Stimulated activated CD4-positive, alpha-beta T cell treated with anti-CD3 and anti-CD28 coated beads, Interleukin-2, amount 100 ng/mL, for 48 hours (primary cell): ENCODE results near the gene DDX39A.
A peak's percentile ranks its signal among the peaks of the same experiment; 100 is the strongest.
"Not testable (repeated sequence)": the region's sequence is repeated elsewhere in the genome, so short reads cannot be mapped to it uniquely, and the experiment has no call there.

Experiments
- DNase-seq, 2 donors: peaks; one replicate each; pipeline ENCODE4 v3.0.0-alpha.2; 2020

Gene DDX39A

DNA sequence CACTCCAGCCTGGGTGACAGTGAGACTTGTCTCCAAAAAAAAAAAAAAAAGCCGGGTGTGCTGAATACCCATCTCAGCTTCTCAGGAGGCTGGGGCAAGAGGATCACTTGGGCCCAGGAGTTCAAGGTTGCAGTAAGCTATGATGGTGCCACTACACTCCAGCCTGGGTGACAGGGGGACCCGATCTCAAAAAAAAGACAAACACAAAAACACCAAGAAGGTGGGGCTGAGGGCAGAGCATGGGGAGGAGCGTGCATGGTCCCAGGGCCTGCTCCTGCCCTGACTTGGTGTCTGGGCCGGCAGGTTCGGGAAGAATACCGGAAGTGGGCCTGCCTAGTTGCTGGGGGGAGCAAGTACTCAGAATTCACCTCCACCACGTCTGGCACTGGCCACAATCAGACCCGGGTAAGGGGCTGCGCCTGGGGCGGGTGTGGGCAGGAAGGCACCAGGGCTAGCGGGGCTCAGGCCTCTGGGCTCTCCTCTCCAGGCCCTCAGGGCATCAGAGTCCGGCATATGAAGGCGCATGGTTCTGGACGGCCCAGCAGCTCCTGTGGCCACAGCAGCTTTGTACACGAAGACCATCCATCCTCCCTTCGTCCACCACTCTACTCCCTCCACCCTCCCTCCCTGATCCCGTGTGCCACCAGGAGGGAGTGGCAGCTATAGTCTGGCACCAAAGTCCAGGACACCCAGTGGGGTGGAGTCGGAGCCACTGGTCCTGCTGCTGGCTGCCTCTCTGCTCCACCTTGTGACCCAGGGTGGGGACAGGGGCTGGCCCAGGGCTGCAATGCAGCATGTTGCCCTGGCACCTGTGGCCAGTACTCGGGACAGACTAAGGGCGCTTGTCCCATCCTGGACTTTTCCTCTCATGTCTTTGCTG is 11.3 kb downstream of the DDX39A start:
- no peak for DNase-seq

DNA sequence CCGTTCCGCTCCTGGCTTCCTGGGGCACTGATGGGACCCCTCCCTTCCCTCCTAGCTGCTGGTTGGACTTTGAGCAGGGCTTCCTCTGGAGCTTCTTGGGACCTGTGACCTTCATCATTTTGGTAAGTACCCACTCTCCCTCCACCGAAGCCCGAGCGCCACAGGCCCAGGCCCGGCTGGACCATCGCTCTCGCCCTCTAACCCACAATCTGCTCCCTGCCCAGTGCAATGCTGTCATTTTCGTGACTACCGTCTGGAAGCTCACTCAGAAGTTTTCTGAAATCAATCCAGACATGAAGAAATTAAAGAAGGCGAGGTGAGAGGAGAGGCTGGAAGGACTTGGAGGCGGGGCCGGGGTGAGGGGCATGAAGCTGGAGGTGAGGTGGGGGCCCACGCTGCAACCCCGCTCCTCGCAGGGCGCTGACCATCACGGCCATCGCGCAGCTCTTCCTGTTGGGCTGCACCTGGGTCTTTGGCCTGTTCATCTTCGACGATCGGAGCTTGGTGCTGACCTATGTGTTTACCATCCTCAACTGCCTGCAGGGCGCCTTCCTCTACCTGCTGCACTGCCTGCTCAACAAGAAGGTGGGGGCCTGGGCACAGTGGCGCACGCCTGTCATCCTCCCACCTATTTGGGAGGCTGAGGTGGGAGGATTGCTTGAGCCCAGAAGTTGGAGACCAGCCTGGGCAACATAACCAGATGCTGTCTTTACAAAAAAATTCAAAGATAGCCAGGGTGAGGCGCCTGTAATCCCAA is 12.3 kb downstream of the DDX39A start:
- no peak for DNase-seq

DNA sequence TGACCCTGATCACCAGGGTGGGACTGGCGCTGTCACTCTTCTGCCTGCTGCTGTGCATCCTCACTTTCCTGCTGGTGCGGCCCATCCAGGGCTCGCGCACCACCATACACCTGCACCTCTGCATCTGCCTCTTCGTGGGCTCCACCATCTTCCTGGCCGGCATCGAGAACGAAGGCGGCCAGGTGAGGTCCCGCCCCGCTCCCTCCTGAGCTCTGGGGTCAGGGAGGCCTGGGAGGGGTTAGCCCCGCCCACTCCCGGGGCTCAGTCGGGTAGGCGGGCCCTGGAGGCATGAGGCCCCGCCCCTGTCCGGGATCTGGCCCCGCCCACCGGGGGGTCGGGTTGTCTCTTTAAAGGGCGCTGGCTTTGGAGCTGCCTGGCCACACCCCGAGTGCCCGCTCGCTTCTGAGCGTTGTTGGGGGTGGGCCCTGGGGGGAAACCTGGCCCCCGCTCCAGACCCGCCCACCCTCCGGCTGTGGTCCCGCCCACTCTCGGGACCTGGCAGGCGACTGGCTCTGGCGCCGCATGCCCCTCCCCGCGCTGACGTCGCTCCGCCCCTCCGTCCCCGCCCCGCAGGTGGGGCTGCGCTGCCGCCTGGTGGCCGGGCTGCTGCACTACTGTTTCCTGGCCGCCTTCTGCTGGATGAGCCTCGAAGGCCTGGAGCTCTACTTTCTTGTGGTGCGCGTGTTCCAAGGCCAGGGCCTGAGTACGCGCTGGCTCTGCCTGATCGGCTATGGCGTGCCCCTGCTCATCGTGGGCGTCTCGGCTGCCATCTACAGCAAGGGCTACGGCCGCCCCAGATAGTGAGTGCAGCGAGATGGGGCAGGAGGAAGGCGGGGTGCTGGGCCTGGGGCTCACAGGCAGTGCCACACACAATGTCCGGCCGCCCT is 13.1 kb downstream of the DDX39A start:
- DNase-seq: peak; percentile 91 to 96

DNA sequence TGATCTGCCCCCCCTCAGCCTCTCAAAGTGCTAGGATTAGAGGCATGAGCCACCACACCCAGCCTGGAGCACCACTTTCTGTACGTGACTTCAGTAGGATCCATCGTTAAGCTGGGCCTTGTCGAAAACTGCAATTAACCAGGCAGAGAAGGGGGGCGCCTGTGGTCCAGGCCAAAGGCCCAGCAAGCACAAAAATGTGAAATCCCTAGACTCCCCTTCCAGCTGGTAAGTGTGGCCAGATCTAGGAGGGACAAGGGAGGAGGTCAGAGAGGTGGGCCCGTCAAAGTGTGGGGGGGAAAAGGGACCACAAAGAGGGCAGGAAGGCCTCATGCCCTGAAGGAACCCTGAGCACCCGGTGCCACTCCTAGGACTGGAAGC is 13.8 kb downstream of the DDX39A start:
- no peak for DNase-seq

DNA sequence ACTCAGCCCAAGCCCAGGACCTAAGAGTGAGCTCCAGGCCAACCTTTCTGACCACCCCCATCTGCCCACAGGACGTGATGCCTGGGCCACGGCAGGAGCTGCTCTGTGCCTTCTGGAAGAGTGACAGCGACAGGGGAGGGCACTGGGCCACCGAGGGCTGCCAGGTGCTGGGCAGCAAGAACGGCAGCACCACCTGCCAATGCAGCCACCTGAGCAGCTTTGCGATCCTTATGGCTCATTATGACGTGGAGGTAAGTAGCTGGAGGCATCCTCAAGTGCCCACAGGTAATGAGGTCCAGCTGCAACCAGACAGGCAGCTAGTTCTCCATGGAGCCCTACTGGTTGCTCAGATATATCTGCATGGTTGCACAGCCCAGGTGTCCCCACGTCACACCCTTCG is 14.8 kb downstream of the DDX39A start:
- no peak for DNase-seq

DNA sequence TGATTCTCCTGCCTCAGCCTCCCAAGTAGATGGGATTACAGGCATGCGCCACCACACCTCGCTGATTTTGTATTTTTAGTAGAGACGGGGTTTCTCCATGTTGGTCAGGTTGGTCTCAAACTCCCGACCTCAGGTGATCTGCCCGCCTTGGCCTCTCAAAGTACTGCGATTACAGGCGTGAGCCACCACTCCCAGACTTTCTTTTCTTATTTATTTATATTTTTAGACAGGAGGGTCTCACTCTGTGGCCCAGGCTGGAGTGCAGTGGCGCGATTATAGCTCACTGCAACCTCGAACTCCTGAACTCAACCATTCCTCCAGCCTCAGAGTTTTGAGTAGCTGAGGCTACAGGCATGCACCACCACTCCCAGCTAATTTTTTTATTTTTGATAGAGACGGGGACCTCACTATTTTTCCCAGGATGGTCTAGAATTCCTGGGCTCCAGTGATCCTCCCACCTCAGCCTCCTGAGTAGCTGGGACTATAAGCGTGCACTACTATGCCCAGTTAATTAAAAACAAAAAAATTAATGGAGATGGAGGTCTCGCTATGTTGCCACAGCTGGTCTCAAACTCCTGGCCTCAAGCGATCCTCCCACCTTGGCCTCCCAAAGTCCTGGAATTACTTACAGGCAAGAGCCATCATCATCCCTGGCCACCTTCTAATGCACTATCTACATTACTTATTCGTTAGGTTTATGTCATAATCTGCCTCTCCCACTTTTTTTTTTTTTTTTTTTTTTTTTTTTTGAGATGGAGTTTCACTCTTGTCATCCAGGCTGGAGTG is 15.8 kb downstream of the DDX39A start:
- DNase-seq: not testable (repeated sequence)

DNA sequence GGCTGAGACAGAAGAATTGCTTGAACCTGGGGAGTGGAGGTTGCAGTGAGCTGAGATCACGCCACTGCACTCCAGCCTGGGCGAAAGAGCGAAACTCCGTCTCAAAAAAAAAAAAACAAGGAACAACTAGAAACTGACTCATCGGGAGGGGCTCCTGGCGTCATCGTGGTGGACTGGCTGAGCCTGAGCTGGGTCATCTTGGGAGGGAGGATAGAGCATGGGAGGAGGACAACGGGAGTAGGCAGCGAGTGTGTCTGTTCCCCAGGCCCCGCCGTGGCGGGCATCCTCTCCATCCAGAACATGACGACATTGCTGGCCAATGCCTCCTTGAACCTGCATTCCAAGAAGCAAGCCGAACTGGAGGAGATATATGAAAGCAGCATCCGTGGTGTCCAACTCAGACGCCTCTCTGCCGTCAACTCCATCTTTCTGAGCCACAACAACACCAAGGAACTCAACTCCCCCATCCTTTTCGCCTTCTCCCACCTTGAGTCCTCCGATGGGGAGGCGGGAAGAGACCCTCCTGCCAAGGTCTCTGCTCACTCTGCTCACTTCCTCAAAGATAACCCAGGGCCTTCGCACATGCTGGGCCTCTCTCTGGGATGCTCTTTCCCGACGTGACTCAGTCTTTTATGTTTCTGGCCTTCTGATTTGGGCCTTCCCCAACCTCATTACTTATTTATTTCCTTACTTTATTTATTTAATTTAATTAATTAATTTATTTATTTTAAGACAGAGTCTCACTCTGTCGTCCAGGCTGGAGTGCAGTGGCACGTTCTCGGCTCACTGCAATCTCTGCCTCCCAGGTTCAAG is 16.6 kb downstream of the DDX39A start:
- DNase-seq: no peak

DNA sequence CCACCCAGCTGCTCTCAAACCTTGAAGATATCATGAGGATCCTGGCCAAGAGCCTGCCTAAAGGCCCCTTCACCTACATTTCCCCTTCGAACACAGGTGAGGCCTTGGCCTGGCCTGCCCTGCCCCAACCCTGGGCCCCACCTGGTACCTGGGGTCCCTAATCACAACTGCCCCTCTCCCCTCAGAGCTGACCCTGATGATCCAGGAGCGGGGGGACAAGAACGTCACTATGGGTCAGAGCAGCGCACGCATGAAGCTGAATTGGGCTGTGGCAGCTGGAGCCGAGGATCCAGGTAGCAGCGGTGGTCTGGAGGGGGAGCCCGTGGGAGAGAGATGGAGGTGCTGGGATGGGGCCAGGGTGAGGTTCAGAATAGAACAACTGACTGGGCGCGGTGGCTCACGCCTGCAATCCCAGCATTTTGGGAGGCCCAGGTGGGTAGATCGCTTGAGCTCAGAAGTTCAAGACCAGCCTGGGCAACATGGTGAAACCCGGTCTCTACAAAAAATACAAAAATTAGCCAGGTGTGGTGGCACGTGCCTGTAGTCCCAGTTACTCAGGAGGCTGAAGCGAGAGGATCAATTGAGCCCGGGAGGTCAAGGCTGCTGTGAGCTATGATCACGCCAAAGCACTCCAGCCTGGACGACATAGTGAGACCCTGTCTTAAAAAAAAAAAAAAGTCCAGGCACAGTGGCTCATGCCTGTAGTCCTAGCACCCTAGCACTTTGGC is 17.5 kb downstream of the DDX39A start:
- no peak for DNase-seq

DNA sequence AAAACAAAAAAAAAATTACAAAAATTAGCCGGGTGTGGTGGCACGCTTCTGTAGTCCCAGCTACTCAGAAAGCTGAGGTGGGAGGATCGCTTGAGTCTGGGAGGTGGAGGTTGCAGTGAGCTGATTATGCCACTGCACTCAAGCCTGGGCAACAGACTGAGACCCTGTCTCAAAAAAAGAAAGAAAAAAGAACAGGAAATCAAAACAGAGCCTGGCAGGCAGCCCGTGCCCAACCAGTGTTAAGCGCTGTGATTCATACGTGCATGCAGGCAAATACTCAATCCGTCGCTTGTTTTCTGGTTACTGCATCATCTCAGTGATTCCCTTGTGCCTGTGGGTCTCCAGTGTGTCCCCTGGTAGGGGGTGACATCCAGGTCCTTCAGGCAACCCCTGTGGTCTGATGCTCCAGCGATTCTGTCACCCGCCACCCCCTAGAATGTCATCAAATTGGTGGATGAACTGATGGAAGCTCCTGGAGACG is 18.1 kb downstream of the DDX39A start:
- no peak for DNase-seq

DNA sequence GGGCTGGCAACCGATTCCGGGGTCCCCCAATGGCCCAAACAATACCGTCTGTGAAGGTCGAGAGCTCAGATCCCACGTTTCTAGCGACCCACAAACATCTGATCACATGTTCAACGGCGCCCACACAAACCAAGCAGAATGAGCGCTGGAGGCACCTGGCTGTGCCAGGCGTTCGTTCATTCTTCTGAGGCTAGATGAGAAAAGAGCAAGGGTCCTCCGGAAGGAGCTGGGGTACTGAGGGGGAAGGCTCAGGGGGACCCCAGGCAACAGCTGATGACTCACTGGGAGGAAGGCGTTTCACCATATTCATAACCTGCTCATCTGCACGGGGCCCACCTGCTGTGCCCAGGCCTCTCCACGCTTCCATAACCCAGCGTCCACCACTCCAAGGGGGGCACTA is 22.0 kb downstream of the DDX39A start:
- DNase-seq: not testable (repeated sequence)

DNA sequence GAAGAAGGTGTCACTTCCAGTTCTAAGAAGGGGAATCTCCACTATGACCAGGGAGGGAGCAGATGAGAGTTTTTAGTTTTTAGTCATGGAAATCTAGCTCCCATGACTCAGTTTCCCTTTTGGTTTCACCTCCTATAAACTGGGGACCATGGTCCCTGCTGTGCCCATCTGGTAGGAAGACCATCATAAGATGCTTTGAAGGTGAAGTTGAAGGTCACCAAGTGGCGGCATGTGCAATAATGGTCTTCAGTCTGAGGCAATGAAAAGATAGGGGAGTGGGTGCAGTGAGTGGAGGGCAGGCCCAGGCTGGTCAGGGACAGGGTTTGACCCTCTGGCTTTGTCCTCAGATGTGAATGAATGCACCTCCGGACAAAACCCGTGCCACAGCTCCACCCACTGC is 22.4 kb downstream of the DDX39A start:
- DNase-seq: not testable (repeated sequence)

DNA sequence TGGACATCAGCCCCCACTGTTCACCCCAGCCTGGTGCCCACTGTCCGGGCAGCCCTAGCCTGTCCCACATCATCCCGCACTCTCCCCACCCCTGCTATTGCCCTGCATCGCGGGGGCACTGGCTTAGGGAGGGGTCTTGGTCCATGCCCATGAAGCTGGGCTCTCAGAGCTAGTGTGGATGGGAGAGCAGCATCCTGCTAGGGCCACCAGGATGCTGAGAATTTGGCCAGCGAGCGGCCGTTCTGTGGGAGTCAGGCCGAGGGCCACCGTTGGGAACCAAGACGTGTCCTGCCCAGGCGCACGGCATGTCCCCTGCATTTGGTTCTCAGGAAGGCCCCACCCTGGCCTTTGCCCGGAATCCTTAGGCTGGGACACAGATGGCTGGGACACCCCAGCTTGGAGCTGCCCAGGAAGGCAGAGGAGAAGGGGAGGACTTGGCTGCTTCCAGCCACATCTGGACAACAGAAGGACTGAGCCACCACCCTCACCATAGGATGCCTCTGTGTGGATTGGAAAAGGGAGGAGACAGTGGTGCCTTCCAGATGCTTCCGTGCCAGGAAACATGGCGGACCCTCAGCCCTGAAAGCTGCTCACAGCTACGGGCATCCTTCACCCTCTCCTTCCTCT is 23.3 kb downstream of the DDX39A start:
- DNase-seq: no peak

DNA sequence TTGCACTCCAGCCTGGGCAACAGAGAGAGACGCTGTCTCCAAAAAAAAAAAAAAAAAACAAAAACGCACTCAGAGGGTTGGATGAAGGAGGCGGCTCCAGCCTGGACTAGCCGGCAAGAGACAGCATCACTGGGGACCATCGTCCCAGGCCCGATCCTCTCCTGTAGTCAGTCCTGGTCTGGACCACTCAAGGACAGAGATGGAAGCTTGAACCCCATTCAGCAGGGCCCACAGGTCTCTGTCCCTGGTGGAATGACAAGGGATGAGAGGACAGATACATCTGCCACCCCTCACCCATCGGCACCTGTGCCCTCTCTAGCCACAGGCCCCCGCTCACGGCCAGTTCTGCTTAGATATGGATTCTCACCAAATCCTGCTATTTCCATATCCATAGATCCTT is 23.9 kb downstream of the DDX39A start:
- no peak for DNase-seq

DNA sequence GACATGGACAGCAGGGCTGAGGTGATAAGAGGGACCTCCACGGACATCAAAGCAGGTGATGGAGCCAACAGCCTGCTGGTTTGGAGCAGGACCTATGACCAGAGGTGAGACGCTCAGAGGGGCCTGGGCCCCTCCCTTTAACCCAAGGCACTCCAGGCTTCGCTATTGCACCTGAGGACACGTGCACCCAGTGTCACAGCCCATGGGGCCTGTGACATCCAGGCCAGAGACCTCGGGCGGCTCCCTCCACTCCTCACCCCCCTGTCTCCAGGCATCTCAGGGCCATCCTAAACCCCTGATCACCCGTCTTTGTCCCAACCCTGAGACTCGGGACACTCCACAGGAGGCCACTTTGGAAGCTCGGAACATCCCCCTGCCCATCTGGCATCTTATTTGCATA is 25.0 kb downstream of the DDX39A start:
- DNase-seq: no peak

DNA sequence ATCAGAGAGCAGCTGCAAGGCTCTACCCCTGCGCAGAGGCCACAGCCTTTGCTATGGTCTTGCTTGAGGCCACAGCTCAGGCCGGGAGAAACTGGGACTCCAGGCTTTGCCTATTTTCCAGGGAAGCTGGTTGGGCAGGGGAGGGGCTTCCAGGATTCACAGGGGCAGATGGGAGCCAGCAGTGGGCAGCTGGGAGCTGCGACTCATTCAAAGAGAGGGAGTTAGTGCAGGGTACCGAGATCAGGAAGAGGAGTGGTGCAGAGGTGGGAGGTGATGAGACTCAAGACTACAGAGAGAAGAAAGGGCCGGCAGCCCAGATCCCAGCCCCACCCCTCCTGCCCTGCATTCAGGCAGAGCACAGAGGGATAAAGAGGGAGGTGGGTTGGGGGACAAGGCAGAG is 25.8 kb downstream of the DDX39A start:
- no peak for DNase-seq

DNA sequence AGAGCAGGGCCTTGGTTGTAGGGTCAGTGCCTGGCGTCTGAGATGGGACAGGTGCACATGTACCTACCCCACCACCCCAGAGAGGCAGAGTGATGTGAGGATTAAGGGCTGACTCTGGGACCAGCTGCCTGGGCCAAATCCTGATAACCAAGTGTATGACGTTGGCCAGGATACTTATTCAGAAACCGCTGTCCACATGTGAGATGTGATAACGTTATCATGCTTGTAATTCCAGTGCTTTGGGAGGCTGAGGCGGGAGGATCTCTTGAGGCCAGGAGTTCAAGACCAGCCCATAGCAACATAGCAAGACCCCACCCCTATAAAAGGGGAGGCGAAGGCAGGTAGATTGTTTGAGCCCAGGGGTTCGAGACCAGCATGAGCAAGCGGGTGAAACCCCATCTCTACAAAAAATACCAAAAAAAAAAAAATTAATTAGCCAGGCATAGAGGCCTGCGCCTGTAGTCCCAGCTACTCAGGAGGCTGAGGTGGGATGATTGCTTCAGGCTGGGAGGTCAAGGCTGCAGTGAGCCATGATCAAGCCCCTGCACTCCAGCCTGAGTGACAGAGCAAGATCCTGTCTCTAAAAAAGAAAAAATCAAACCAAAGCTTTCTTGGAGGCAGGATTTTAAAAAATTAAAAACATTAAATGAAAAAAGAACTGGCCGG is 27.9 kb downstream of the DDX39A start:
- DNase-seq: no peak

DNA sequence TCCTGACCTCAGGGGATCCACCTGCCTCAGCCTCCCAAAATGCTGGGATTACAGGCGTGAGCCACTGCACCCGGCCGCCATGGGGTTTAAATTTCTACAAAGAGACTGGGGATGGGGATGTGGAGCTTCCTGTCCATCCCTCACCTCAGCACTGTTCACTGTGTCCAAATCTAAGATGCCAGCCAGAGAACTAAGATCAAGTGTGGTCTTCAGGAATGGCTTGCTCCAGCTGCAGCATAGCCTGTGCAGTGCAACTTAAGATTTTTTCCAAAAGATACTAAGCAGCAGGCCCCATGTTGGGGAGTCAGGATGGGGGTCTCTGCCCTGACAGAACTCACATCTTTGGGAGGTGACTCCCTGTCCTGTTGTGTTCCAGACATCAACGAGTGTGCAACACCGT is 28.6 kb downstream of the DDX39A start:
- no peak for DNase-seq

DNA sequence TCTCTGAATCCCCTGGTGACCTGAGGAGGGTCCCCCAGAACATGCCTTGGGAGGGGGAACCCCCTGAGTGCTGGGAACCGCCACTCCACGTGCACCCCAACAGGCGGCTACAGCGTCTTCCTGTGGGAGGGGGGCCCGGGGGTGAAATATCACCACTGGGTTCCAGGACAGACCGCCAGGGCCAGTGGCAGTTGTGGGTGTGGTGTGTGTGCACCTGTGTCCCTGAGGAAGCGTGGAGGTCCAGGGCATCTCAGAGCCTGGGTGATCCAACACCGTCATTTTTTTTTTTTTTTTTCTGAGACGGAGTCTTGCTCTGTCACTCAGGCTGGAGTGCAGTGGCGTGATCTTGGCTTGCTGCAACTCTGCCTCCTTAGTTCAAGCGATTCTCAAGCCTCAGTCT is 33.6 kb downstream of the DDX39A start:
- DNase-seq: no peak
